CD14-positive monocyte (primary cell): ENCODE results near the gene CARMIL1. TPM values are rescaled to one million over a fixed set of nuclear protein-coding genes. Genes with fewer than 3 reads are reported as not detected.

ENCODE experiments used
- DNase-seq, 3 donors: peaks; one replicate each; pipeline ENCODE4 v3.0.0-alpha.2; 2011 to 2022
- H2AFZ ChIP-seq: 2 replicates; pipeline ENCODE4 v1.6.0; 2012; ENCODE audit warnings: mild to moderate bottlenecking, low read depth, low read length, inconsistent platforms; ENCODE audit not compliant: insufficient read depth, poor library complexity, severe bottlenecking
- H3K27ac ChIP-seq, 2 donors: 1 replicate in 1 of 2; 2 replicates in 1 of 2; pipeline ENCODE4 v1.5.1; 2012 to 2013; ENCODE audit warnings: low read length in 2 of 2, control low read depth in 1 of 2, inconsistent platforms in 1 of 2, low read depth in 1 of 2, mild to moderate bottlenecking in 1 of 2
- H3K27me3 ChIP-seq, 2 donors: one replicate each; pipeline versions ENCODE4 v1.6.0 to v1.6.1; 2011 to 2013; ENCODE audit warnings: low read length in 2 of 2; ENCODE audit not compliant: control insufficient read depth in 2 of 2, insufficient read depth in 2 of 2
- H3K36me3 ChIP-seq, 2 donors: replicated peaks in 1 of 2; 1 replicate in 1 of 2; 2 replicates in 1 of 2; pipeline versions ENCODE4 v1.5.1 to v1.6.1; 2012 to 2013; ENCODE audit warnings: low read length in 2 of 2, control low read depth in 1 of 2, inconsistent platforms in 1 of 2, mild to moderate bottlenecking in 1 of 2; ENCODE audit not compliant: insufficient read depth in 2 of 2, control insufficient read depth in 1 of 2
- H3K4me1 ChIP-seq, 2 donors: 1 replicate in 1 of 2; 2 replicates in 1 of 2; pipeline versions ENCODE4 v1.5.1 to v1.6.1; 2012 to 2013; ENCODE audit warnings: low read length in 2 of 2, control low read depth in 1 of 2, inconsistent platforms in 1 of 2, mild to moderate bottlenecking in 1 of 2, moderate library complexity in 1 of 2; ENCODE audit not compliant: insufficient read depth in 2 of 2, control insufficient read depth in 1 of 2
- H3K4me2 ChIP-seq: replicated peaks from 2 replicates; pipeline ENCODE3; 2012; ENCODE audit warnings: low read length, moderate library complexity, mild to moderate bottlenecking; ENCODE audit not compliant: poor library complexity, severe bottlenecking; ENCODE audit errors: extremely low read depth
- H3K4me3 ChIP-seq, 3 experiments: fragments of 200-600 bp in 1 of 3; sonication (generic) in 1 of 3; replicated peaks in 1 of 3; 1 replicate in 2 of 3; 2 replicates in 1 of 3; pipeline ENCODE4 v1.5.1; 2011 to 2013; ENCODE audit warnings: low read length in 3 of 3, mild to moderate bottlenecking in 3 of 3, control low read depth in 2 of 3, low read depth in 2 of 3, inconsistent platforms in 1 of 3, moderate library complexity in 1 of 3
- H3K79me2 ChIP-seq: 2 replicates; pipeline ENCODE4 v1.6.0; 2012; ENCODE audit warnings: mild to moderate bottlenecking, control low read depth, inconsistent platforms, low read length, moderate library complexity; ENCODE audit not compliant: insufficient read depth
- H3K9ac ChIP-seq: 2 replicates; pipeline ENCODE4 v1.6.0; 2017; ENCODE audit warnings: low read length, mild to moderate bottlenecking; ENCODE audit not compliant: insufficient read depth, poor library complexity, severe bottlenecking
- H3K9me3 ChIP-seq, 2 donors: replicated peaks in 1 of 2; 1 replicate in 1 of 2; 2 replicates in 1 of 2; pipeline versions ENCODE4 v1.5.1 to v1.6.1; 2012 to 2013; ENCODE audit warnings: low read length in 2 of 2, control low read depth in 1 of 2; ENCODE audit not compliant: control insufficient read depth in 1 of 2, insufficient read depth in 1 of 2
- H4K20me1 ChIP-seq: 2 replicates; pipeline ENCODE4 v1.6.0; 2012; ENCODE audit warnings: mild to moderate bottlenecking, low read length, control low read depth, moderate library complexity; ENCODE audit not compliant: insufficient read depth
- H3K27ac Mint-ChIP-seq, 7 donors: one replicate each; pipeline ENCODE4 v1.8.0; 2020; ENCODE audit warnings: mild to moderate bottlenecking in 7 of 7, mixed read lengths in 7 of 7, moderate library complexity in 6 of 7, inconsistent platforms in 2 of 7
- H3K27me3 Mint-ChIP-seq, 3 donors: one replicate each; pipeline ENCODE4 v1.8.0; 2021 to 2022; ENCODE audit warnings: low read depth in 3 of 3, mild to moderate bottlenecking in 3 of 3, mixed read lengths in 3 of 3, moderate library complexity in 3 of 3, inconsistent platforms in 1 of 3
- H3K36me3 Mint-ChIP-seq, 2 donors: one replicate each; pipeline ENCODE4 v1.8.0; 2020; ENCODE audit warnings: mixed read lengths in 2 of 2, inconsistent platforms in 1 of 2, mild to moderate bottlenecking in 1 of 2
- H3K4me1 Mint-ChIP-seq: one replicate; pipeline ENCODE4 v1.8.0; 2020; ENCODE audit warnings: mild to moderate bottlenecking, mixed read lengths
- H3K4me3 Mint-ChIP-seq, 2 donors: one replicate each; pipeline ENCODE4 v1.8.0; 2020; ENCODE audit warnings: mild to moderate bottlenecking in 2 of 2, mixed read lengths in 2 of 2, moderate library complexity in 1 of 2
- H3K9me3 Mint-ChIP-seq, 7 donors: one replicate each; pipeline ENCODE4 v1.8.0; 2020 to 2022; ENCODE audit warnings: mixed read lengths in 7 of 7, mild to moderate bottlenecking in 6 of 7, moderate library complexity in 6 of 7, inconsistent platforms in 2 of 7
- CTCF ChIP-seq: fragments of 200-600 bp; IDR thresholded peaks from one replicate; pipeline ENCODE4 v1.8.0; 2022; ENCODE audit warnings: antibody characterized with exemption, mild to moderate bottlenecking
- WGBS: methylation state at CpG from one replicate; pipeline ENCODE4 v1.1.5; 2013; ENCODE audit warnings: missing lambda C conversion rate; ENCODE audit not compliant: insufficient coverage; 5-methylcytosine and 5-hydroxymethylcytosine counted together
- intact Hi-C, 2 donors: fragments of 100-400 bp; cut with micrococcal nuclease; formaldehyde crosslinking; loops; one replicate each; pipeline versions ENCODE4 v1.15.0 to v1.15.1; 2023
- polyA plus RNA-seq, 3 donors: library from polyadenylated mRNA; depleted of rRNA in 1 of 3; unstranded in 2 of 3; stranded (reverse) in 1 of 3; fragments of 300-500 nt in 2 of 3; fragments of >200 nt in 1 of 3; fragmentation: Illumina TruSeq in 2 of 3; gene quantifications; 1 replicate in 2 of 3; 2 replicates in 1 of 3; pipeline ENCODE4 v1.2.3, GENCODE V29; 2012 to 2021

CARMIL1 gene
- polyA plus RNA-seq, 3 donors, result 0.30 to 0.49 (median 0.41) TPM

GRCh38 chr6:25635886-25636317 lies 356.7 kb downstream of the CARMIL1 start:
- Histone ChIP-seq H3K9me3 (no peaks in the 10 kb centered on the region), H3K4me3 (no peak overlapping the region), H3K36me3 (no peaks in the 10 kb centered on the region), H3K27me3 (peaks cover 0 to 2% of the 10 kb centered on the region in 2 donors), H3K27ac (no peak overlapping the region), H3K9ac (no peak overlapping the region), H3K4me1 (peaks cover 0 to 4% of the 10 kb centered on the region in 2 donors), H3K79me2 (no peaks in the 10 kb centered on the region), H4K20me1 (no peaks in the 10 kb centered on the region), H2AFZ (no peak overlapping the region), H3K4me2 (no peak overlapping the region)
- TF ChIP-seq CTCF, result no peak
- H3K9me3 Mint-ChIP-seq, result peaks cover 0 to 2% (median 0%) of the 10 kb centered on the region in 7 donors
- peaks cover 4% of the 10 kb centered on the region for H3K4me1 Mint-ChIP-seq
- H3K27ac Mint-ChIP-seq, result no peak overlapping the region
- H3K27me3 Mint-ChIP-seq, result peaks cover 2 to 4% (median 2%) of the 10 kb centered on the region in 3 donors
- H3K4me3 Mint-ChIP-seq, result no peak overlapping the region
- no peaks in the 10 kb centered on the region for H3K36me3 Mint-ChIP-seq
- no CpG with 5 or more reads among the region's 2 CpGs for WGBS
- no peak for DNase-seq
- intact Hi-C loops, result no loop called here

DNA sequence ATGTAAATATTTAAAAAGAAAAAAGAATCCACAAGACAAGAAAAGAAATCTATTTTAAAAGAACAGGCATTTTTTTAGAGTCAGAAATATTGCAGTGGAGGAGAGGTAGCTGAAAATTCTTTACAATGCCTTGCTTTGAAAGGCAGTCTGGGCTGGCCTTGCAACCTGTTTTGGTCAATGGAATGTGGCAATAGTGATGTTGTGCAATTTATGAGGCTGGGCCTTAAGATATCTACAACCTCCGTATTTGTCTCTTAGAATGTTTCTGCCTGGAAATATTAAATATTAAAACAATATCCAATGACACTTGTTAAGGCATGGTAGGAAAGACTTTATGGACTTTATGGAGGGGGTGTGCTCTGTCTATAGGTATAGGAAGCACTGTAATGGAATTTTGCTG lies 358.0 kb downstream of the CARMIL1 start:
- Histone ChIP-seq H3K4me3 (no peak overlapping the region), H3K27me3 (peaks cover 0 to 6% of the 10 kb centered on the region in 2 donors), H4K20me1 (no peaks in the 10 kb centered on the region), H3K9ac (no peak overlapping the region), H2AFZ (no peak overlapping the region), H3K4me1 (peaks cover 0 to 4% of the 10 kb centered on the region in 2 donors), H3K36me3 (no peaks in the 10 kb centered on the region), H3K79me2 (no peaks in the 10 kb centered on the region), H3K4me2 (no peak overlapping the region), H3K27ac (no peak overlapping the region), H3K9me3 (no peaks in the 10 kb centered on the region)
- Mint-ChIP-seq H3K36me3 (no peaks in the 10 kb centered on the region), H3K9me3 (peaks cover 0 to 6% (median 0%) of the 10 kb centered on the region in 7 donors), H3K27ac (no peak overlapping the region), H3K4me3 (no peak overlapping the region), H3K27me3 (peaks cover 0 to 4% (median 2%) of the 10 kb centered on the region in 3 donors), H3K4me1 (peaks cover 4% of the 10 kb centered on the region)
- DNase-seq, result peak in 1 of 3 donors; percentile 3
- intact Hi-C loops, result no loop called here
- TF ChIP-seq CTCF, result no peak
- WGBS, result no CpG with 5 or more reads among the region's 1 CpG
